PC-9 (cell line): Measurements from ENCODE around the gene RPS6KA6. TPM values are rescaled to one million over a fixed set of nuclear protein-coding genes. Genes with fewer than 3 reads are reported as not detected.

Source experiments
- BruUV-seq: library from RNA; stranded (reverse); fragments of 400-500 nt; replicated peaks from 2 replicates; lab custom pipeline; 2021; lab: Mats Ljungman, UMichigan
- CTCF ChIA-PET: fragments of 300-600 bp; sonication (Branson Sonifier 250); formaldehyde crosslinking; loops from one replicate; lab custom pipeline; 2022; ENCODE audit warnings: antibody characterized with exemption; lab: Charles Lee
- POLR2A ChIA-PET: fragments of 300-600 bp; sonication (Branson Sonifier 250); formaldehyde crosslinking; loops from one replicate; lab custom pipeline; 2022; ENCODE audit warnings: antibody characterized with exemption; ENCODE audit not compliant: unreplicated experiment; lab: Charles Lee
- DNase-seq, 2 experiments: peaks; one replicate each; pipeline versions ENCODE4 v3.0.0 to v3.0.0-alpha.2; 2015 to 2022; ENCODE audit warnings: mixed read lengths in 1 of 2
- H2AFZ ChIP-seq: fragments of 200-600 bp; sonication (generic); 2 replicates; pipeline ENCODE4 v1.8.1; 2017; ENCODE audit warnings: antibody characterized with exemption
- H3F3A ChIP-seq: fragments of 200-600 bp; sonication (generic); 2 replicates; pipeline ENCODE4 v1.8.1; 2017; ENCODE audit warnings: antibody characterized with exemption, mild to moderate bottlenecking, low read depth; ENCODE audit not compliant: insufficient read depth
- H3K27ac ChIP-seq: fragments of 200-600 bp; sonication (generic); 2 replicates; pipeline ENCODE4 v1.6.1; 2016; ENCODE audit warnings: mixed run types
- H3K27me3 ChIP-seq: fragments of 200-600 bp; sonication (generic); 2 replicates; pipeline ENCODE4 v1.6.1; 2016; ENCODE audit warnings: low read depth, mixed run types; ENCODE audit not compliant: insufficient read depth
- H3K36me3 ChIP-seq: fragments of 200-600 bp; sonication (generic); 2 replicates; pipeline ENCODE4 v1.6.1; 2016; ENCODE audit warnings: low read depth, mixed run types
- H3K4me1 ChIP-seq: fragments of 200-600 bp; sonication (generic); replicated peaks from 2 replicates; pipeline ENCODE4 v1.6.1; 2016; ENCODE audit warnings: mixed run types; ENCODE audit not compliant: insufficient read depth
- H3K4me2 ChIP-seq: fragments of 200-600 bp; sonication (generic); 2 replicates; pipeline ENCODE4 v1.6.1; 2017; ENCODE audit warnings: mixed run types
- H3K4me3 ChIP-seq: fragments of 200-600 bp; sonication (generic); 2 replicates; pipeline ENCODE4 v1.6.1; 2016; ENCODE audit warnings: mixed run types
- H3K79me2 ChIP-seq: fragments of 200-600 bp; sonication (generic); 2 replicates; pipeline ENCODE4 v1.6.1; 2017; ENCODE audit warnings: low read depth, mixed run types
- H3K9me2 ChIP-seq: fragments of 200-600 bp; sonication (generic); 2 replicates; pipeline ENCODE4 v1.8.1; 2017; ENCODE audit warnings: mild to moderate bottlenecking; ENCODE audit not compliant: insufficient read depth
- H3K9me3 ChIP-seq: fragments of 200-600 bp; sonication (generic); 2 replicates; pipeline ENCODE4 v1.8.1; 2016; ENCODE audit warnings: low read depth; ENCODE audit not compliant: insufficient read depth
- H4K20me1 ChIP-seq: fragments of 200-600 bp; sonication (generic); 2 replicates; pipeline ENCODE4 v1.8.1; 2017; ENCODE audit not compliant: insufficient read depth
- CTCF ChIP-seq: fragments of 200-600 bp; sonication (generic); conservative IDR thresholded peaks from 2 replicates; pipeline ENCODE4 v1.6.1; 2017; ENCODE audit warnings: mixed run types, antibody characterized with exemption, mild to moderate bottlenecking, moderate library complexity
- EZH2 ChIP-seq: fragments of 200-600 bp; sonication (generic); IDR thresholded peaks from 2 replicates; pipeline ENCODE4 v1.8.0; 2017; ENCODE audit warnings: antibody characterized with exemption, low read depth
- intact Hi-C: fragments of 100-400 bp; cut with micrococcal nuclease; formaldehyde crosslinking; loops from one replicate; pipeline ENCODE4 v1.10.0; 2022; ENCODE audit not compliant: unreplicated experiment
- total RNA-seq: library from RNA; stranded (reverse); gene quantifications from 2 replicates; pipeline ENCODE4 v1.2.3, GENCODE V29; 2021

The RPS6KA6 gene
- total RNA-seq, 1 experiment from 2014 or later, result 6.5 TPM

GRCh38 chrX:84170931-84171330, 17.1 kb downstream of the RPS6KA6 start:
- Histone ChIP-seq H3F3A (no peaks in the 10 kb centered on the region), H3K9me2 (no peaks in the 10 kb centered on the region), H3K4me1 (no peaks in the 10 kb centered on the region), H3K4me3 (no peak overlapping the region), H3K36me3 (no peaks in the 10 kb centered on the region), H3K27me3 (no peaks in the 10 kb centered on the region), H3K27ac (no peak overlapping the region), H2AFZ (no peak overlapping the region), H4K20me1 (no peaks in the 10 kb centered on the region), H3K79me2 (no peaks in the 10 kb centered on the region), H3K4me2 (no peak overlapping the region), H3K9me3 (no peaks in the 10 kb centered on the region)
- BruUV-seq, result no TSS peak
- intact Hi-C loops, result no loop called here
- CTCF ChIA-PET, result no interaction called here
- POLR2A ChIA-PET, result no interaction called here
- TF ChIP-seq CTCF (no peak), EZH2 (no peak)
- no peak for DNase-seq

- CTCF ChIA-PET, result interaction anchor here (0.5 kb wide), 1 partner anchor 102 kb away, joined by 9 read pairs; no protein-coding TSS in a partner anchor
- DNase-seq, result no peak
- intact Hi-C loops, result no loop called here
- H3K9me2 ChIP-seq, result no peaks in the 10 kb centered on the region
- POLR2A ChIA-PET, result no interaction called here
- no peaks in the 10 kb centered on the region for H4K20me1 ChIP-seq
- H3K4me3 ChIP-seq, result no peak overlapping the region
- H3F3A ChIP-seq, result no peaks in the 10 kb centered on the region
- H3K79me2 ChIP-seq, result no peaks in the 10 kb centered on the region
- no peak overlapping the region for H2AFZ ChIP-seq
- TF ChIP-seq EZH2, result no peak
- TF ChIP-seq CTCF, result no peak
- no peaks in the 10 kb centered on the region for H3K9me3 ChIP-seq
- H3K27ac ChIP-seq, result no peak overlapping the region
- no peak overlapping the region for H3K4me2 ChIP-seq
- BruUV-seq, result no TSS peak
- H3K27me3 ChIP-seq, result no peaks in the 10 kb centered on the region
- H3K36me3 ChIP-seq, result no peaks in the 10 kb centered on the region
- no peaks in the 10 kb centered on the region for H3K4me1 ChIP-seq
Observed at GRCh38 chrX:84168574-84168973, 19.4 kb downstream of the RPS6KA6 start.

- no peaks in the 10 kb centered on the region for H3K9me3 ChIP-seq
- no peak overlapping the region for H3K4me2 ChIP-seq
- peak in 1 of 2 experiments; percentile 0 for DNase-seq
- H3K4me3 ChIP-seq, result no peak overlapping the region
- H3K27me3 ChIP-seq, result no peaks in the 10 kb centered on the region
- H4K20me1 ChIP-seq, result no peaks in the 10 kb centered on the region
- no peaks in the 10 kb centered on the region for H3K79me2 ChIP-seq
- no peaks in the 10 kb centered on the region for H3F3A ChIP-seq
- TF ChIP-seq EZH2 (no peak), CTCF (no peak)
- intact Hi-C loops, result no loop called here
- no peaks in the 10 kb centered on the region for H3K9me2 ChIP-seq
- H3K36me3 ChIP-seq, result no peaks in the 10 kb centered on the region
- H3K4me1 ChIP-seq, result no peaks in the 10 kb centered on the region
- CTCF ChIA-PET, result interaction anchor here (0.5 kb wide), 1 partner anchor 102 kb away, joined by 9 read pairs; no protein-coding TSS in a partner anchor
- BruUV-seq, result no TSS peak
- no peak overlapping the region for H3K27ac ChIP-seq
- POLR2A ChIA-PET, result no interaction called here
- H2AFZ ChIP-seq, result no peak overlapping the region
Observed at GRCh38 chrX:84168095-84168494, 19.9 kb downstream of the RPS6KA6 start.
